Measurements from ENCODE around the gene GSK3B. TPM values are rescaled to one million over a fixed set of nuclear protein-coding genes. Genes with fewer than 3 reads are reported as not detected.

The GSK3B gene
- total and polyA plus RNA-seq, 2 donors (not counting 1 experiment from before 2014, with no cell fraction given): 12.3 to 33.3 TPM

DNA sequence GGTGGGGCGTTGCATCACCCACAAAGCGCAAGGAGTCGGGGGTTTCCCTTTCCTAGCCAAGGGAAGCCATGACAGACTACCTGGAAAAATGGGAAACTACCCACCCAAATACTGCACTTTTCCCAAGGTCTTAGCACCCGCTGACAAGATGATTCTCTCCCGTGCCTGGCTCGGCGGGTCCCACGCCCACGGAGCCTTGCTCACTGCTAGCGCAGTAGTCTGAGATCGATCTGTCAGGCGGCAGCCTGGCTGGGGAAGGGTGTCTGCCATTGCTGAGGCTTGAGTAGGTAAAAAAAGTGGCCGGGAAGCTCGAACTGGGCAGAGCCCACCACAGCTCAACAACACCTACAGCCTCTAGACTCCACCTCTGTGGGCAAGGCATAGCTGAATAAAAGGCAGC, 112.9 kb downstream of the GSK3B start:
- H3K4me1 Mint-ChIP-seq: peaks cover 7% of the 10 kb centered on the region

DNA sequence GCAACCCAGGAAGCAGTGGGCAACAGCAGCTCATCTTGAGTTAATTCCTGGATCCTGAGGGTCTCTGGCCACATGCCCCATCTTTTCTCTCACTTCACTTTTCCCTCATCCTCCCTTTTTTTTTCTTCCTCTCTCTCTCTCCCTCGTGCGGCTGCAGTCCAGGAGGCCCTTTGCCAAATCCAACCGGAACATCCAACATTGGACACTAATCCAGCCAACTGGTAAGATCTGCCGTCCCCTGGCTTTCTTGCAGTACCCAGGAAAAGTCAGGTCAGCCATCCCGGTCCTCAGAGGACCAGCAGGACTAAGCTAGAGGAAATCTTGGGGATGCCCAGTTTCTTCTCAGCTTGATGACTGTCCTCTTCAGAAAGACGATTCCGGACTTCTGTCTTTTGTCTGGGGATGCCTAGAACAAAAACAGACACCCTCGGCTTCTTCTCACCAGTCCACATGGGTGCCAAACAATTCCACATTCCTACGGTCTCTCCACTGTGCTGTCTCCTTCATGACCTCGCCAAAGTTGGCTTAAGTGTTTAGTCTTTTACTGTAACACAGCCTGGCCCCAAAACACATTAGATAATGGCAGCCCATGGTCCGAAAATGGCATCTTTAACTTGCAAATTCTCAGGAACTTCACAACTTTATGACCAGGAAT, 115.6 kb downstream of the GSK3B start:
- no peak overlapping the region for H3K4me3 Mint-ChIP-seq
- H3K9ac ChIP-seq (ENCODE audit: low read length): no peak overlapping the region
- H3K9me3 Mint-ChIP-seq (ENCODE audit: insufficient read depth): peaks cover 4% of the 10 kb centered on the region
- H3K4me1 Mint-ChIP-seq: peaks cover 9% of the 10 kb centered on the region
- H3K27ac Mint-ChIP-seq: no peak overlapping the region
- H3K4me3 ChIP-seq (ENCODE audit: control extremely low read depth in 1 of 5, extremely low read depth in 1 of 5, insufficient read depth in 1 of 5, low read depth in 2 of 5, low read length in 4 of 5): no peak overlapping the region
- H3K9me3 ChIP-seq (ENCODE audit: control extremely low read depth in 1 of 3, control insufficient read depth in 2 of 3, insufficient read depth in 1 of 3, low read length in 2 of 3): peaks cover 0 to 2% (median 0%) of the 10 kb centered on the region in 3 donors
- H3K4me1 ChIP-seq (ENCODE audit: control insufficient read depth in 2 of 2, insufficient read depth in 2 of 2, low read length in 2 of 2): no peaks in the 10 kb centered on the region
- intact Hi-C loops (cut with micrococcal nuclease): no loop called here
- H4K20me1 ChIP-seq (ENCODE audit: control insufficient read depth, insufficient read depth, low read length, poor library complexity, severe bottlenecking): peaks cover 25% of the 10 kb centered on the region
- POLR2A ChIA-PET: no interaction called here
- DNase-seq (no peak), ATAC-seq (ENCODE audit: low read depth) (no peak)
- H3K79me2 ChIP-seq (ENCODE audit: control insufficient read depth, insufficient read depth, low read length): peaks cover 68% of the 10 kb centered on the region
- 98% methylated on average over 11 of the region's 11 CpGs for WGBS (ENCODE audit: insufficient coverage)
- CTCF ChIA-PET: no interaction called here
- no peak overlapping the region for H3K4me2 ChIP-seq (replicated peaks; ENCODE audit: low read depth, low read length, poor library complexity, severe bottlenecking)
- no peak for TF ChIP-seq EZH2 (IDR thresholded peaks at IDR 0.05; ENCODE audit: borderline replicate concordance, insufficient read depth, low read depth, low read length, poor library complexity, severe bottlenecking)
- TF ChIP-seq, protein P1, sequence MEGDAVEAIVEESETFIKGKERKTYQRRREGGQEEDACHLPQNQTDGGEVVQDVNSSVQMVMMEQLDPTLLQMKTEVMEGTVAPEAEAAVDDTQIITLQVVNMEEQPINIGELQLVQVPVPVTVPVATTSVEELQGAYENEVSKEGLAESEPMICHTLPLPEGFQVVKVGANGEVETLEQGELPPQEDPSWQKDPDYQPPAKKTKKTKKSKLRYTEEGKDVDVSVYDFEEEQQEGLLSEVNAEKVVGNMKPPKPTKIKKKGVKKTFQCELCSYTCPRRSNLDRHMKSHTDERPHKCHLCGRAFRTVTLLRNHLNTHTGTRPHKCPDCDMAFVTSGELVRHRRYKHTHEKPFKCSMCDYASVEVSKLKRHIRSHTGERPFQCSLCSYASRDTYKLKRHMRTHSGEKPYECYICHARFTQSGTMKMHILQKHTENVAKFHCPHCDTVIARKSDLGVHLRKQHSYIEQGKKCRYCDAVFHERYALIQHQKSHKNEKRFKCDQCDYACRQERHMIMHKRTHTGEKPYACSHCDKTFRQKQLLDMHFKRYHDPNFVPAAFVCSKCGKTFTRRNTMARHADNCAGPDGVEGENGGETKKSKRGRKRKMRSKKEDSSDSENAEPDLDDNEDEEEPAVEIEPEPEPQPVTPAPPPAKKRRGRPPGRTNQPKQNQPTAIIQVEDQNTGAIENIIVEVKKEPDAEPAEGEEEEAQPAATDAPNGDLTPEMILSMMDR (IDR thresholded peaks at IDR 0.05): no peak
- peaks cover 1 to 9% of the 10 kb centered on the region in 2 experiments for H3K36me3 ChIP-seq (replicated peaks in 1 of 2; ENCODE audit: control extremely low read depth in 1 of 2, control insufficient read depth in 1 of 2, extremely low read depth in 1 of 2, insufficient read depth in 2 of 2, low read length in 1 of 2)
- no peak overlapping the region for H3K27ac ChIP-seq (ENCODE audit: low read length in 2 of 2)
- no peaks in the 10 kb centered on the region for H3K27me3 ChIP-seq (replicated peaks in 1 of 4; ENCODE audit: control extremely low read depth in 1 of 4, control insufficient read depth in 3 of 4, insufficient read depth in 4 of 4, low read length in 3 of 4)
- H3K27me3 Mint-ChIP-seq: no peaks in the 10 kb centered on the region
- no peak overlapping the region for H2AFZ ChIP-seq (ENCODE audit: insufficient read depth, low read depth, low read length, poor library complexity, severe bottlenecking)

More for the DNA sequence above, 112.9 kb downstream of the GSK3B start:
- Histone ChIP-seq H3K9me3 (ENCODE audit: control extremely low read depth in 1 of 3, control insufficient read depth in 2 of 3, insufficient read depth in 1 of 3, low read length in 2 of 3) (peaks cover 0 to 3% (median 1%) of the 10 kb centered on the region in 3 donors), H3K36me3 (replicated peaks in 1 of 2; ENCODE audit: control extremely low read depth in 1 of 2, control insufficient read depth in 1 of 2, extremely low read depth in 1 of 2, insufficient read depth in 2 of 2, low read length in 1 of 2) (peaks cover 0 to 9% of the 10 kb centered on the region in 2 experiments), H3K4me1 (ENCODE audit: control insufficient read depth in 2 of 2, insufficient read depth in 2 of 2, low read length in 2 of 2) (no peaks in the 10 kb centered on the region), H3K4me3 (ENCODE audit: control extremely low read depth in 1 of 5, extremely low read depth in 1 of 5, insufficient read depth in 1 of 5, low read depth in 2 of 5, low read length in 4 of 5) (no peak overlapping the region), H4K20me1 (ENCODE audit: control insufficient read depth, insufficient read depth, low read length, poor library complexity, severe bottlenecking) (peaks cover 9% of the 10 kb centered on the region), H3K79me2 (ENCODE audit: control insufficient read depth, insufficient read depth, low read length) (peaks cover 51% of the 10 kb centered on the region), H3K4me2 (replicated peaks; ENCODE audit: low read depth, low read length, poor library complexity, severe bottlenecking) (no peak overlapping the region), H3K9ac (ENCODE audit: low read length) (no peak overlapping the region), H2AFZ (ENCODE audit: insufficient read depth, low read depth, low read length, poor library complexity, severe bottlenecking) (no peak overlapping the region), H3K27me3 (replicated peaks in 1 of 4; ENCODE audit: control extremely low read depth in 1 of 4, control insufficient read depth in 3 of 4, insufficient read depth in 4 of 4, low read length in 3 of 4) (no peaks in the 10 kb centered on the region), H3K27ac (ENCODE audit: low read length in 2 of 2) (no peak overlapping the region)
- peaks cover 9% of the 10 kb centered on the region for H3K9me3 Mint-ChIP-seq (ENCODE audit: insufficient read depth)
- 96% methylated on average over 11 of the region's 14 CpGs for WGBS (ENCODE audit: insufficient coverage)
- TF ChIP-seq EZH2 (IDR thresholded peaks at IDR 0.05; ENCODE audit: borderline replicate concordance, insufficient read depth, low read depth, low read length, poor library complexity, severe bottlenecking): no peak
- TF ChIP-seq, protein P1 (IDR thresholded peaks at IDR 0.05): no peak
- no peaks in the 10 kb centered on the region for H3K27me3 Mint-ChIP-seq
- POLR2A ChIA-PET: no interaction called here
- CTCF ChIA-PET: no interaction called here
- no peak overlapping the region for H3K4me3 Mint-ChIP-seq
- intact Hi-C loops (cut with micrococcal nuclease): no loop called here
- H3K27ac Mint-ChIP-seq: no peak overlapping the region
- DNase-seq: no peak
- ATAC-seq (ENCODE audit: low read depth): no peak

Measured in B cell (primary cell).